NCI-H2227 (cell line): ENCODE measurements around the gene TRIM72.
"Not testable (repeated sequence)": the region's sequence is repeated elsewhere in the genome, so short reads cannot be mapped to it uniquely, and the experiment has no call there.

Experiments
- DNase-seq: peaks from one replicate; lab custom pipeline; 2025; ENCODE audit not compliant: unreplicated experiment; lab: John Stamatoyannopoulos, UW

Gene TRIM72

GRCh38 chr16:31190818-31191444 lies 23.0 kb upstream of the TRIM72 start:
- DNase-seq = no peak

GRCh38 chr16:31191697-31192428 lies 22.1 kb upstream of the TRIM72 start:
- DNase-seq = no peak

- DNase-seq = no peak
These were observed 20.9 kb upstream of the TRIM72 start for GRCh38 chr16:31192856-31193642.

DNA sequence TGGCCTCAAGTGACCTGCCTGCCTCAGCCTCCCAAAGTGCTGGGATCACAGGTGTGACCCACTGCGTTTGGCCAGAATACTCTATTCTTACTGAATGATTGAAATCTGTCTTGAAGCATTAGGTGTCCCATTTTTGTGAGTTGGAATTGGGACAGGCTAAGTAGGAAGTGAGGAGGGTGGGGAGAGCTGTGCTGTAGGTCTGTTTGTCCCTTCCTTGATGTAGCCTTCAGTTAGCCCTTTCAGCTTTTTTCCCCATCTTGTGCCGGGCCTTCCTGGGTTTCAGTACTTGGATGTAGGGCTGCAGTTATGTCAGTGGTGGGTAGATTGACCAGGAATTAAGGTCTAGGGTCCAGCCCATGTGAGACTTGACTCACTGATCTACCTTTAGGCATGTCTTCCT lies 20.0 kb upstream of the TRIM72 start:
- DNase-seq = no peak

DNA sequence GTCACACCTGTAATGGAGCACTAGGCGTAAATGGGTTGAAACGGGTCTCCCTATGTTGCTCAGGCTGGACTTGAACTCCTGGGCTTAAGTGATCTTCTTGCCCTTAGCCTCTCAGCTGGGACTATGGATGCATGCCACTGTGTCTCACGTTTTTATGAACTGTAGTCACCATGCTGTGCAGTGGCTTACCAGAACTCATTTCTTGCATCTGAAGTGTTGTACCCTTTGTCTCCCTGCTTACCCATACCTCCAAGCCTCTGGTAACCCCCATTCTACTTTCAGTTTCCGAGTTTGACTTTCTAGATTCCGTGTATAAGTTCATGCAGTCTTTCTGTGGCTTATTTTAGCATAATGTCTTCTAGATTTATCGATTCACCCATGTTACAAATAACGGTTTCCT lies 19.0 kb upstream of the TRIM72 start:
- no peak for DNase-seq

- DNase-seq = not testable (repeated sequence)
These were observed 18.1 kb upstream of the TRIM72 start for GRCh38 chr16:31195861-31196260.

GRCh38 chr16:31196324-31197088 lies 17.4 kb upstream of the TRIM72 start:
- DNase-seq = no peak

DNA sequence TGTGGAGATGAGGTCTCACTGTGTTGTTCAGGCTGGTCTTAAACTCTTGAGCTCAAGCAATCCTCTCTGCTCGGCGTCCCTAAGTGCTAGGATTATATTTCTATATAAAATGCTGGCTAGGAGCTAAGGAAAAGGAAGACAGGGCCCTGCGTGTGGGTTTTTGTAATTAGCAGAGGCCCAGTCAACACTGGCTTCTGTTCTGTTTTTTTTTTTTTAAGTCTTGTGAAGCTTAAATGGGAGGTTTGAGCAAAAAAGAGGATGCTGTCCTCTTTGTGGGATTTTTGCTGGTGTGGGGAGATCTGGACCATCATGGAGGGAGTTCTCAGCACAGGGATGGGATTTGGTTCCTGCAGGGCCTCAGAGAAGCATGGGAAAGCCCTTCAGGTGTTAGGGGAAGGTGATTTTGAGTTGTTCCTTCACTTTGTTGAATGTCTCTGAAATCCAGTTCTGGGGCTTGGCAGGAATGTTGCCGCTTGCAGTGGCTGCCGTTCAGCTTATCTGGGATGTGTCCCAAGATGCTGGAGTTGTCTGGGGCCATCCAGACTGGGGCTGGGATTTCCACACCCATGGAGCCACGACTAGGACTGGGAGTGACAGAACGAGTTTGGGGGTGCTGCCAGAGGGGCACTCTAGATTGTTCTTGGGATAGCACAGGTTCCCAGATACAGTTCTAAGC lies 15.6 kb upstream of the TRIM72 start:
- no peak for DNase-seq

DNA sequence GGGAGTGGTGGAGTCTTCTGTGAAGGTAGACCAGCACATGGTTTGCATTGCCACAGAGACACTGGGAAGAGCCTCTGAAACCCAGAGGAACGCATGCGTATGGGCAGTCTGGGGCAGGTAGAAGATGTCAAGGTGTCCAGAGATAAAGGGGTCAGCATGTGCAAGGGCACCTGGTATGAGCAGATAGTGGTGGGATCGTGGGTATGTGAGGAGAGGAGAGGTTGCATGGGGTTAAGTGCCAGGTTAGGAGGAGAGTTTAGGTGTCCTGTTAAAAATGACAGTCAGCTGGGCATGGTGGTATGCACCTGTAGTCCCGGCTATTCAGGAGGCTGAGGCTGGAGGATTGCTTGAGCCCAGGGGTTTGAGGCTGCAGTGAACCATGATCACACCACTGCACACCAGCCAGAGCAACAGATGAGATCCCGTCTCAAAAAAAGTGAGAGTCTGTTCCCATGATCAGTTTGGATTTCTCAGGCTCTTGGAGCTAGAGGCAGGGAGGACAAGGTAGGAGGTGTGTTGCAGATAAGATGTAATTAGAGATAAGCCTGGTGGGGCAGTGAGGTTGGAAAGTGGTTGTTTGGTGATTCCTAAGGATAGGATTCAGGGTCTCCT lies 14.4 kb upstream of the TRIM72 start:
- DNase-seq = no peak

- not testable (repeated sequence) for DNase-seq
These were observed 13.8 kb upstream of the TRIM72 start for GRCh38 chr16:31200111-31200510.

- DNase-seq = no peak
These were observed 12.9 kb upstream of the TRIM72 start for GRCh38 chr16:31200821-31201568.

DNA sequence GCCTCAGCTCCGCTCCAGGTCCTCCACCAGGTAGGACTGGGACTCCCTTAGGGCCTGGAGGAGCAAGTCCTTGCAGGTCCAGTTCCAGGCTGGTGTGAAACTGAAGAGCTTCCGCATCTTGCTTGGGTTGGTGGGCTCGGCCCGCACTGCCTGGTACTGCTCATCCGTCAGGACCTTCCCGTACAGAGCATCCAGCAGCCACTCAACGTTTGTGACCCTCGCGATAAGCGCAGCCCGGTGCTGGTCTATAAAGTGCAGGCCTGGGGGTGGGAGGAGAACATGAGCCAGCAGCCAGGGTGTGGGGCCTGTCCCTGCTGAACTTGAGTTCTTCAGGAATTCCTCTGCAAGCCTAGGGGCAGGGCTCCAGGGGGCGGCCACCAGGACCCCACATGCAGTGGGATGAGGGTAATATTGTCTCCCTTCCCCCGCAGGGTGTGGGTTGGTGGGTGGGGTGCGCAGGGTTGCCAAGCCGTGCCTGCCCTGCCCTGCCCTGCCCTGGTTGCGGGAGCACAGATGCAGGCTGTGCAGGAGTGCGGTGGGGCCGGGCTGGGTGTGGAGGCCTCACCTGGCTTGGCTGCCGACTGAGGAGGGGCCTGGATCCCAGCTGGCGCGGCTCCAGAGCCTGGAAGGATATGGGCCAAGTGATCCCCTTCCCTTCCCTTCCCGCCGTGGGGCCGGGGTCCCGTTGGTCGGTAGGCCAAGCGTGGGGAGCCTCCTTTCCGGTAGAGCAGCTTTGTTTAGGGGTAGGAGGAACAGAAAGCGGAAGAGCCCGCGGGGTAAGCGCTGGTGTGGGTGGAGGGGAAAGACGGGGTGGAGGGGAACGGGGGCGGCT lies 12.1 kb upstream of the TRIM72 start:
- DNase-seq = peak; percentile 44

DNA sequence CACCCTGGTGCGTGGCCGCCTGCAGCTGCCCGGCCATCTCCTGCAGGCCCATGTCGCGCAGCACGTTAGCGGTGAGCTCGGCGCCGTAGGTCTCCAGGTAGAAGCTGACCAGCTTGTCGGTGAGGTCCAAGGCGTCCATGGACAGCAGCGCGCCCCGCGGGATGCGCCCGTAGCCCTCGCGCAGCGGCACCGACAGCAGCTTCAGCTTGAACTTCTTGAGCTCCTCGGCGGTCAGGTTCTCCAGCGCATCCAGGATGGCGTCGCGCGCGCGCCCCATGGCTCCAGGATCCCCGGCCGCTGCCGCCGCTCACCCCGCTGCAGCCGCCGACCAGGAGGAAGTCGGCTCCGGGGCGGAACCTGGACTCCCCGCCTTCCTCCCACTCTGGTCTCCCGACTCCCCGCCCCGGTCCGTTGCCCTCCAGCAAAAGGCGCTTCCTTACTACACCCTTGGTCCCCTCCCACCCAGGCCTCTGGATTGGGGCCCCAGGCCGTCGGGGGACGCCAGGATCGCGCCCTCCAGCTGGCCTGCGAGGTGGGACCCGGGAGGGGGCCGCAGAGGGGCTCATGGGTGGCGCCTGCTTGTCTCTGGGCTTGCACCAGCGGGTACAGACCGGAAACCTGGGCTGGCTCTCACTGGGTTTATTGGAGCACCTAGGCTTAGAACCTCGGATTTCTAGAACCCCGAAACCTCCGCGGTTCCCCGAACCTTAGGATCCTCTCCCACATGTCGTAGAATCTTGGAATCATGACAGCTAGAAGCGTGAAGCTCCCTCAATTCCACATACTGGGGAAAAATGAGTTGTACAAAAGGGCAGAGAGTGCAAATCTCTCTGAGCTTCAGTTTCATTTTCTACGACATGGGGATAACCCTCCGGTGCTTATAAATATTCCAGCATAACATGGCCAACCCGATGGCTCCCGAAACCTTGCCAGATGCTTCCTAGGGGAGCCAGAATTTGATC lies 11.2 kb upstream of the TRIM72 start, which contains the start of gene PYCARD:
PYCARD (minus strand) TSS at position 347 of the 962 bp plus-strand sequence; CDS start at position 277, 70 bp downstream.
- DNase-seq = peak; percentile 44

GRCh38 chr16:31204871-31205666 lies 8.8 kb upstream of the TRIM72 start:
- DNase-seq = no peak

GRCh38 chr16:31206776-31207175 lies 7.1 kb upstream of the TRIM72 start:
- DNase-seq = no peak

DNA sequence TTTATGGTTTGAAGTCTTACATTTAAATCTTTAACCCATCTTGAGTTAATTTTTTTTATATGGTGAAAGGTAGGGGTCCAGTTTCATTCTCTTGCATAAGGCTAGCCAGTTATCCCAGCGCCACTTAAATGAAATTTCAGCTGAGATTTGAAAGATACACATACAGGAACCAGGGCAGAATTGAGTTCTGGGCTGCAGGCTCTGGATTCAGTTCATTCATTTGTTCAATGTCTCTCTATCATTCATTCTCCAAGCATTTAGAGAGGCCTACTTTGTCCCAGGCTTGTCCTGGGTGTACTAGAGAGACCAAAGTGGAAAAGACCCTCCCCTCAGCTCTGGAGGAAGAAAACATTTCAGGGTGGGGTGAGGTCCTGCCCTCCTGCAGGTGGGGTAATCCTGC lies 577 bp upstream of the TRIM72 start:
- DNase-seq = no peak
